G401.6 (cell line): Measurements from ENCODE around the gene SLC35F3.
"Not testable (repeated sequence)": the region's sequence is repeated elsewhere in the genome, so short reads cannot be mapped to it uniquely, and the experiment has no call there.

ENCODE experiments used
- FAIRE-seq: peaks from 2 replicates; lab custom pipeline; 2012; peaks lifted over from hg19 to GRCh38; lab: Jason Lieb, UNC

SLC35F3 gene

DNA sequence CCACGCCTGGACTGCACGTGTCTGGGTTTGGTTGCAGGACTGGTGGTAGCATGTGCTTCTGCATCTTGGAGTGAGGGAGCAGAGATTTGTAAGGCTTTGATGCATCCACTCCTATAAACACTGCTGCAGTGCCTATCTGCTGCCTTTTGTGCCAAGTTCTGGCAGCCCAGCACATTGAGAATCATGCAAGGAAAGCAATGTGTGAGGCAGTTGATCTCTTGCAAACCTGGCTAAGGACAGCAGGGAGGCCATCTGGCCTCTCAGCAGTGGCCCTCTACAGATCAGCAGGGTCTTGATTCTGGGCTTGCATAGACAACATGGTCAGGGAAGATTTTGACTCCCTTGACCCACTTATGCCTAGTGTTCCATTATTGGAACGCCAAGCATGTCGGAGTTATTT lies 387.5 kb downstream of the SLC35F3 start:
- no peak for FAIRE-seq

DNA sequence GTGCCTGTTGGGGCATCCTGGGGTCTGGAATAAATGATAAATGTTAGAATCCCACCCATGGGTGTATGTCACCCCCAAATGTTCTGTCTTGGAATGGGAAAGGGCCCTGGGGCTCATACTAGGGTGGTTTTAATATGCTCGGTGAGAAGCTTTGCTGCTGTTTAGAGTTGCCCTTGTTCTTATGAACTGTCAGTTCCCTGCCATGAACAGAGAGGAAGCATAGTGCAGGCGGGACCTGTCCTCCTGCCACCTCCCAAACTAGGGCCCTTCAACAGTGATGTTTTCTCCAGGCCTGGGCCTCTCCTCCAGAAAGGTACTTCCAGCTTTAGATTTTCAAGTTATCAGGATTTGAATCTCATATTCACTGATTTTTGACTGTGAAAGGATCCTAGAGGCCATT lies 388.1 kb downstream of the SLC35F3 start:
- FAIRE-seq, result no peak

DNA sequence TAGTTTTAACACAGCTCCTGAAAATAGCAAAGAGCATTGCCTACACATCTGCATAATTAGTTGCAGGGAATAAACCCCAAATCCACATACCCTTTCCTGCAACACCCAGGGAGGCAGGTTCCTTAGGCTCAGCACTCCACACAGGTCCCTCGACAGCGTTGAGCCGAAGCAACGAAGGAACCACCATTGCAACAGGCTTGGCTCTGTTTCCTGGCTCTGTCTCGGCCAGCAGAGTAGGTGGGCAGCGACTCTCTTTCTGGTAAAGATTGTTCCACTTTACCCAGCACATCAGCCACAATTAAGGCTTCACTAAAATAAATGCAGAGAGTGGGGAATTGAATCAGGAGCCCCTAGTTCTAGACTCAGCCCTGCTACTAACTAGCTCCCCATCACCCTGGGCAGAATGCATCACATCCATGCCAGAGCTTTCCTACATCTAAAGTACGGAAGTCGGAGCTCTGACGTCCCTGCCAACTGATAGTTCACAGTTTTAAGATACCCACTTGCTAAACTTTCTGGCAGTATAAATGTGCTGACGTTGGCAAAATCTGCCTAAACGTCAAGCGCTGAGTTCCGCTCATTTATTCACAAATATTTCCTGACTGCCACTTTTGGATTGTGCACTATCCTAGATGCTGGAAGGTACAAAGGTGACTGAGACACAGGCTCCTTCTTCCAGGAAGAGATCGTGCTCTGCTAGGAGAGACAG lies 389.8 kb downstream of the SLC35F3 start:
- no peak for FAIRE-seq

DNA sequence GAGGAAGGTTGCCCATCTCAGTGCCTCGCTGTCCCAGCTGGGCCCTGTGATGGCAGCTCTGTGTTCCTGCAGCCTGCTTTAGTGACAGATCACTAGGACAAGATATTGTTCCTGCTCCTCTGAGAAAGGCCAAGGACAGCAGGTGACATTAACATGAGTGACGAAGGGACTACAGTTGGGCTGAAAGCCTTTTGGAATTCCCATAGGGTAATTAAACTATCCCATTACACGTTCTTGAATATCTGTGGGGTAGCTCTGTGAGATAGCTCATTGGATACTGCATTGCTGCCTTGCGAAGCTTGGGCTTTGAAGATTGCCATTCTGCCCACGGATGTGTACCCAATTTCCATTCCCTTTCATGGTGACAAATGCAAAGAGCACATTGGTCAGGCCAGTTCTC lies 390.6 kb downstream of the SLC35F3 start:
- no peak for FAIRE-seq

DNA sequence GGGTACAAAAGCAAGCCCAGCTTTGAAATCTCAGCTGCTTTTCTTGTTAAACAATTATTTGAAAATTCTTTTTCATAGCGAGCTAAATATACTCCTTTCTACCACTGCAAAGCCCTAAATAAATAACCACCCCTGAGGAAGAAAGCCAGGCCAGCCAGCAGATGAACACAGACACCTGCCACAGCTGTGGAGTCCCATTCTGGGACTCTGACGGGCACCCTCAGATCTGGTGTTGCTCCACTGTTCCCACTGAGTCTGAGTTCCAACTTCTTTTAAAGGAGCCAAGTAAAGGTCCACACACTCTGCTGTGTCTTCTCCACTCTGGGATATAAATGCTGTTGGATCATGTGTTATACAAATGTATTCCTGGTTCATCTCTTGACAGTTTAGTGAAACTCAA lies 391.1 kb downstream of the SLC35F3 start:
- FAIRE-seq, result no peak

DNA sequence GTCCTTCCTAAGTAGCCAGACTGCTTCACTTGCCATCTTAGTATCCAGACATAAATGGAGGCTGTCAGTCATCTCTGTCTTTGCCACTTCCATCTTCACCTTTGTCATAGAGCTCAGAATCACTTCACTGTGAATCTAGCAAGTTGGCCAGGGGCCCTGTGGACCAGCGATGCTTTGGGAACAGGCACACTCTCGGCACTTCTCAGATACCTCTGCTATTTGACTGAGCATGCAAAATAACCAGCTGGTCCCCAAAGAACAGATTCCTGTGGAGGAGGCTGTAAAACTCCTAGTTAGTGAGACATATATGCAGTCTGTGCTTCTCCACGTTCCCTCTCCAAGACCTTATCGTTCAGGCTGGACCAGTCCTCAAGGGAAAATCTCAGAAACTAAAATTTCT lies 392.0 kb downstream of the SLC35F3 start:
- no peak for FAIRE-seq

DNA sequence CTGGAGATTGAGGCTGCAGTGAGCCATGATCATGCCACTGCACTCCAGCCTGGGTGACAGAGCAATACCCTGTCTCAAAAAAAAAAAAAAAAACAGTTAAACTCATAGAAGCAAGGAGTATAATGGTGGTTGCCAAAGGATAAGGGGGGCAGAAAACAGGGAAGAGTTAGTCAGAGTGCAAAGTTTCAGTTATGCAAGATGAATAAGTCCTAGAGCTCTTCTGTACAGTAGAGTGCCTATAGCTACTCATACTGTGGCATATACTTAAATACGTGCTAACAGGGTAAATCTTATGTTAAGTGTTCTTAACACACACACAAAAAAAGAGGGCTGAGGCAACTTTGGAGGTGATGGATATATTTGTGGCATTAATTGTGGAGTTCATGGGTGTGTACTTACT lies 393.2 kb downstream of the SLC35F3 start:
- FAIRE-seq, result no peak

DNA sequence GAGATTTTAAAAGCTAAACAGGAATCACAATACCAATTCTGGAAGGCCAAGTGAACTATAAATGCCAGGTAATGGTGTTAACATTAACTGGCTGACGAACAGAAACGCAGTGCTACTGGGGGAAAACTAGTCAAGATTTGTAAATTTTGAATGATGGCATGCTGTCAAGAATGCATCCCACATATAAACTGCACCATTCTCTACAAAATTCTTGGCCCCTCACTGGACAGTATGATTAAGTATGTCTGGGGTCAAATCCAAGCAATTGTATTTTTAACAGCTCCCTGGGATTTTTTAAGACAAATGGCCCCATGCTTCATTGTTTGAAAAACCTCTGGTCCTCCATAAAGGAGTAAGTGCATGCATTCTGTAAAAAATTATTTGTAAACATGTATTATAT lies 395.6 kb downstream of the SLC35F3 start:
- FAIRE-seq, result no peak

DNA sequence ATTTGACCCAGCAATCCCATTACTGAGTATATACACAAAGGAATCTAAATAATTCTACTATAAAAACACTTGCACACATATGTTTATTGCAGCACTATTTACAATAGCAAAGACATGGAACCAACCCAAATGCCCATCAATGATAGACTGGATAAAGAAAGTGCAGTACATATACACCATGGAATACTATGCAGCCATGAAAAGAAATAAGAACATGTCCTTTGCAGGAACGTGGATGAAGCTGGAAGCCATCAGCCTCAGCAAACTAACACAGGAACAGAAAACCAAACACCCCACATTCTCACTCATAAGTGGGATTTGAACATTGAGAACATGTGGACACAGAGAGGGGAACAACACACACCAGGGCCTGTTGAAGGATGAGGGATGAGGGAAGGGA lies 397.2 kb downstream of the SLC35F3 start:
- FAIRE-seq, result not testable (repeated sequence)

DNA sequence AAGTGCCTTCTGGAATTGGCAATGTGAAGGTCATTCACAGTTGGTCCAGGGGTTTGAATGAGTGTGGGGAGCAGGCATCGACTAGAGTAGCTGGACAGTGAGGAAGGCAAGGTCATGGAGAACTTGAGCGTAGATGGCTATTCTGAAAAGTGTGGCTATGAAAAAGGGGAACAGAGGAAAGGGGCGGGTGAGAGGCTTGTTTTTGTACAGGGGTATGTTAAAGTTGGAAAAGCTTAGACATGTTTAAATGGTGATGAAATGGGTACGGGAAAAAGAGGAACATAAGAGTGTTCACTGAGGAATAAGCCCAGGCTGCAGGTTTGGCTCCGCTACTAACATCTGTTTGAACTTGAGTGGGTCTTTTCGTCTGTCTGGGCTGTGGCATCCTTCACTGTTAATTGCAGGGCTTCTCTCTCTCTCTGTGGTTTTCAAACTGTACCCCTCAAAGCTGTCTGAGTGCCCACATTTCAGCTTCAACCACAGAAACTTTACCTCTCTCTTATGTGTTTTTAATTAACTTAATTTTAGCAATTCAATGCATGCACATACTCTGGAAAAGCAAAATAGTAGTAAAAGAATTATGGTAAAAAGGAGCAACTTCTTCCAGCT lies 398.0 kb downstream of the SLC35F3 start:
- no peak for FAIRE-seq

DNA sequence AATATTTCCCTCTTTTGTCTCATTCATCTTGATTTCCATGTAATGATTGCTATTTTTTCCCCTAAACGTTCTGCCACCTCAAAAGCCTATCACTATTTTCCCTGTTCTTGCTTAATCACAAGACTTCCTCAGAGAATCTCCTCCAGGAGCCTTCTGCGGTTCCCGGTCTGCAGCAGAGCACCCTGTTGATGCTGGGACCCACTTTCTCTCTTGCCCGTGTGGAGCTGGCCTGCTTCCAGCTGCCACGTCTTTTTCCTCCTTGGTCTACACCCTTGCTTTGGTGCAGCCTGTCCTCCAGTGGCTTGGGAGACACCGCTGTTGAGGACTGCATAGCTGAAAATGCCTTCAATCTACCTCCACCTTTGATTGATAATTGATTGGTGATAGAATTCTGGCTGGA lies 398.8 kb downstream of the SLC35F3 start:
- FAIRE-seq, result no peak

DNA sequence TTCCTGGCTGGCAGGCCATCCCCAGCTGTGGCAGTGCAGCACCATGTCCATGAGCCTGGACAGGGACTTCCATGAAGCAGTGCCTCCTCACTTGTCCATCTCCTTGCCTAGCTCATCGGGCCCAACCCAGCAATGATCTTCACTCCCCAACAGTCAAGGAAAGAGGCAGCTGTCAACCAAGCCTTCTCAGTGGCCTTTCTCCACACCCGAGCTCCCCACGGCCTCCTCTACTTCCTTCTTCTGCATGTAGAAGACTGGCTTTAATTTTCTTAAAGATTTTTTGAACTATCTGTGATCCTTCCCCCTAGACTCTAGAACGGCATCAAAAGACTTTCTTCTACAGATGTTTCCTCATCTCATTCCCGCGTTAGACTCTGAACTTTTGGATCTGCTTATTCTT lies 403.2 kb downstream of the SLC35F3 start:
- no peak for FAIRE-seq

DNA sequence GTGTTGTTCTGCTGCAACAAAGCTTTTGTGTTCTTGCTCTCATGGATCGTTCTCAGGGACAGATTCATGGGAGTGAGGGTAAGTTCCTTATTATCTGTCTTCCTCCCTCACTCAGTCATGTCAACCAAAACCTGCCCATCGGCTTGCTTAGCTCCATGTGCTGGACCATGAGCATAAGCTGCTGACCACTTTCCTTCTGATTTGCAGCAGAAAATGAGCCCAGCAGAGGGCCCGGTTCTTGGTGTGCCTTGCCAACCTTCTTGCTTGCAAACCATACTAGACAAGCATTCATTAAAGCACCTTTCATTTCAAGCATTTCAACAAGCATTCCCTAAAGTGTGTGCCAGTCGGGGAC lies 404.7 kb downstream of the SLC35F3 start:
- FAIRE-seq, result no peak

DNA sequence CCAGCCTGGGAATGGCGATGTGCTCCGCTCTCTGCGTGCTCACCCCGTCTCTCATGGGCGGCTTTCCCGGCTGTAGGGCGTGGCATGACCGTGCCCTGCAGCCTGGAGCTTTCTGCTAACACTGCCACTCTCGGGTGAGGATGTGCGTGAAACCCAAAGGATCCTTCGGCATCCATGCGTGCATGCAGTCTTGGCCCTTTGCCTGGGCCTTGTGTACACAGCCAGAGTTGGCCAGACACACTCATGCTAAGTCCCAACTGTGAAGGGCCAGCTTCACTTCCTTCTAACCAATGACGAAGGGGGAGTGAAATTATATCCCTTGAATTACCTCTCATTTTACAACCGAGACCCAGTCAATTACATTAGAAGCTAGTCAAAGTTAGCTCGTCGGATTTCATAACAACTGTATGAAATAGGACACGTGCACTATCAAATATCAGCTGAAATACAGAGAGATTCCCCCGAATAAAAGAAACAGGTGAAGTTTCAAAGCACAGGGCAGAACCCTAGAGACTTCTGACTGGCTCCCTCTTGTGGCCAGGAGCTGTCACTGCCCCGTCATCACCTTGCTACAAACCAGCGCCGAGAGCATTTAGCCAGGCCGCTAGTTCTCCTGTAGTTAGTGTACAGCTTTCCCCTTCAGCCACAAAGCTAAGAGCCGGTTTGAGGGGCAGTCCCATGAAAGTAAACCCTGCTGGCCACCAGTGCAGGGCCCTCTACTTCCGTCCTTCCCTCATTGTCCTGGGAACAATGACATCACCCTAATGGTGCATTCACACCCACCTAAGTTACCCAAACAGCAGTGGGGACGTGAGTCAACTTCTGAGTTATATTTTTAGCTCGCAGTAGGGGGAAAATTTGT lies 405.4 kb downstream of the SLC35F3 start:
- FAIRE-seq, result no peak

DNA sequence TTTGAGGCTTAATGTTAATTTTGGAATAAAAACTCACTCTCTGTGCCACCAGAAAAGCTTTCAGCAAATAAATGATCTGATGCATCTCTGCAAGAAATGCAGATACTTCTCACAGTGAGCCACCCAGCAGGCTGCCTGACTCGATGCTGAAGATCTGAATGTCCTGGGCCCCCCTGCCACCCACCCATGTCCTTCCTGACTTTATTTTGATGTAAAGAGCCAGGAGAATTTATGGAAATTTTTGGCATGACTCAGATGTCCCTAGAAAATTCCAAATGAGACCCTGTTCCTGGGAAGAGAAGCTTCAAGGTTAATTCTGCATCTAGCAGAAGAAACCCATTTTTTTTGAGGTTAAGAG lies 406.0 kb downstream of the SLC35F3 start:
- FAIRE-seq, result no peak

DNA sequence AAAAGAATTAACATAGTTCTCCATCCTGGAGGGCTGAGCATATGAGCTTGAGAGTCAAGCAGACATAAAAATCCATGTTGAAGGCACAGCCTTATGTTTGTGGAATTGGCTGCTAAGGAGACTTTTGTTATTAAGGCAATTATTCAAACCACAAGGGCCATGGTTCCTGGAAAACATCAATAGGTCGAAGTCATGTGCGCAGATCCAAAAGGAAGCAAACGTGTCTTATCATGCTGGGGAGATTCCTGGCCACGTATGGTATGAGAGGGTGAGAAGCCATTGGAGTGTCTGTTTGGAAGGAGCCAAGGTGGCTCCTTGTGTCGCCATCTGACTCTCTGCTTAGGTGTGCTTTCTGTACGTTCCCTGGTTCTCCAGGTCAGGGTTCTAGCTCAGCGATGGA lies 406.9 kb downstream of the SLC35F3 start:
- no peak for FAIRE-seq

DNA sequence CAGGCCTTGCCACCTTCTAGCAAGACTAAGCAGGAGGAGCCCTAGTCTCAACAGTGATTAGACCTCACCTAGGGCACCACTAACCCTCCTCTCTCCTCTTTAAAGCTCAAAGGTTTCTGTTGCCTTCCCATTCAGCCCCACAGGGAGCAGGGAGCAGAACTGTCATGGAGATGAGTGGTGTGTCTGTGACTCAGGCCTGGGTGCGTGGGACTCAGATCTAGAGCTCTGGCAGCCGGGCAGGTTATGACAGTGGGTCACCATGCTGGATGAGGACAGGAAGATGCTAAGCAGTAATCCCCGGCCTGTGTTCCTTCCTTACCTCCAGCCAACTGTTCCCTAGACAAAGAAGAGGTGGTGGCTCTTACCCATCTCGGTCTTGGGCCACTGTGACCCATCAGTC lies 408.7 kb downstream of the SLC35F3 start:
- no peak for FAIRE-seq

DNA sequence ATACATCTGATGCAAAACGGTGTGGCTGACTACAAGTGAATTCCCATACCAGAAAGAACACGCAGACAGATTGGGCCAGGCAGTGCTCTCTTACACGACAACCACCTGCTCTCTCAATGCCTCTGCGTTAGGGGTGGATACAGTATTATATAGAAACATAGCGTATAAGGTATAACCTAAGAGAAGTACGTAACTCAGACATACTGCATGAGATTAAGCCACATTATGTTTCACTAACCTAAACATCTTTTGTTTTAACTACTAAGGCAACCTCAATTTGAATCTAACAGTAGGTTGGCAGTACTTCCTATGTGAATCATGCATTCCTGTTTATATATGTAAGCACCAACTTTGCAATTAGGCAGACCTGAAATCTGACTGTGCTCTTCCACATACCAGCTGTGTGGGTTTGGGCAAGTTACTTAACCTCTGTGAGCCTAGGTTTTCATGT lies 410.6 kb downstream of the SLC35F3 start:
- no peak for FAIRE-seq

DNA sequence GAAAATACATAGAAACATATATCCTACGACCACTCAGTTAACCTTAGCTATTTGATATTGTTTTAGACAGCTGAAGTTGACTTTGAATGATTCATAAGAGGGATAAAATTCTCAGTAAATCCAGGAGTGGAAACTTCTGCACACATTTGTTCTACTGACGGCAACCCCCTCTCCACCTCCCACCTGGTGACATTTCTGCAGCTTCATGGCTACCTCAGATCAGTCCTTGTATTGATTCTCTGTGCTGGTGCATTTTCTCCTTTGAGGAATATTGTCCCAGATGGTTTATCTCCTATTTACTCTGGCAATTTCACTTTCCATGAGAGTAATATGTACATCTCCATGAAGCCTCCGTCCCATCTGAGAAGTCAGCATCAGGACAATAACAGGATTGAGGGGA lies 411.1 kb downstream of the SLC35F3 start:
- FAIRE-seq, result no peak

DNA sequence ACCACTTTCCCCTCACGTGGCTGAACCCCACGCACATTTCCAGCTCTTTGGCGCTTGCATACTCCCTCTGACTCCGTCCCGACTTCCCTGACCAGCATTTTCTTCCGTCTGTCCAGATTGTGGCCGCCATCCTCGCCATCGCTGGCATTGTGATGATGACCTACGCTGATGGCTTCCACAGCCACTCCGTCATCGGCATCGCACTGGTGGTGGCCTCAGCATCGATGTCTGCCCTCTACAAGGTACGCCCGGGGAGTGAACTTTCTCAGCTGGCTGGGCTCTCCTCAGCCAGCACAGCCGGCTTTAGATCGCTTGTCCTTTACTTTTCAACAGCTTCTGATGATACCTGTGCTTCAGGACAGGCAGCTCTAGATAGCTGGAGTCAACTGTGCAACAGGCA lies 412.0 kb downstream of the SLC35F3 start:
- no peak for FAIRE-seq

DNA sequence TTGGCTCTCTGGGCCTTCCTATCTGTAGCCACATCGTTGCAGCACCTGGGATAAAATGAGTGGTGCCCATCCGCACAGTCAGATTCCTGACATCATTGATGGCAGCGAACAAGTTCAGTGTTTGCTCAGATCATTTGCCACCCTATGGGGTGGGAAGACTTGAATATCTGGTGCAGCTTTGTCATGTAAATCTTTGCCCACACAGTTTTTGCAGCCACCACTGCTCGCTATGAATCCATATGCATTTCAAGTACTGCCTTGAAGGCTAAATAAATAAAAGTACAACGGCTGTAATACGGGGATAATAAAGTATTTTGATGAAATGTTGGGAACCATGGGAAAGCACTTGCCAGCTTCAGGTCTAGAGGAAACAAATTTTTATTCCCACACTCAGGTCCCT lies 412.5 kb downstream of the SLC35F3 start:
- no peak for FAIRE-seq

DNA sequence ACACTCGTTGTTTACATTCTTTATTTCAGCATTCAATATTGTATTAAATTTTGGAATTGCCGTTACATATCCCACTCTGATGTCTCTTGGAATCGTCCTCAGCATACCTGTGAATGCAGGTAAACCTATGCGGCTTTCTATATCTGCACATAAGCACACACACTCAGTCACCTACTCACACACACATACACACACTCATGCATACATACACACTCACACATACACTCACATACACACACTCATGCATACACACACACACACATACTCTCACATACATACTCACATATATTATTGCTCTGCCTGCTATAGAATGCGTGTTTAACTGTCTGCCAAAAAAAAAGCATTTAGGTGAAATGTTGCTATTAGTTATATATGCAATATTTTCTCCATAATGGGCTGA lies 415.6 kb downstream of the SLC35F3 start:
- FAIRE-seq, result no peak

DNA sequence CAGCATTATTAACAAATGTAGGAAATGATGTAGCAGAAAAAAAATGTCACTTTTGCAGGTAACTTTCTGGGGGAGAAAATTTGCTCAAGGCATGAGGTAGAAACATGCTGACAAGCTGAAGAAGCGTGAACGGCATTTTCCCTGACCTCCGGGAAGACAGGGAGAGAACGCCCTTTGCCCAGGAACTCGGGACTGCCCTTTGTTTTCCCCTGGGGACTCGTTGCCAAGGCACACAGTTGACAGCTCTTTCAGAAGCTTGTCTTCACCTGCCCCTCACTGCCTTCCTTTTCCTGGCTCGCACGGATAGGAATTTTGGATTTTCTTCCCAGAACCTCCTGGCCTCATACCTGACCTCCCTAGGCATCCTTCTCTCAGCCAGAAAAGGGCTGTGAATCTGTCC lies 416.1 kb downstream of the SLC35F3 start:
- no peak for FAIRE-seq

DNA sequence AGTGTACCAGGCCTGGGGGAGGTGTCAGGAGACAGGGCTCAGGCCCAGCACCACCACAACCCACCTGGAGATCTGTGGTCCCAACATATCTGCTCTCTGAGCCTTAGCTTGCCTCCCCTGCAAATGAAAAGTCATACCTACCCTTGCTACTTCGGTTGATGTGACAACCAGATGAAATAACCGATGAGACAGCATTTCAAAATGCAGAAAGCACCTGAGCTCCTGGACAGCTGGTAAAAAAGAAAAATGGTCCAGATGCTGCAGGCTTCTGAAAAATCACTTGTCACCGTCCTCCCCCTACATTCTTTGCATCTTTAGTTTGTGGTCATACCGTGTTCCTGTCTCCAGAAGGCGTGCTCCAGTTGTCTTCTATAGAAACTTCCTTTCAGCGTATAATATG lies 416.8 kb downstream of the SLC35F3 start:
- no peak for FAIRE-seq
